Esophagus (tissue), 2 donors: ENCODE data around the gene DCST2. TPM values are rescaled to one million over a fixed set of nuclear protein-coding genes. Genes with fewer than 3 reads are reported as not detected.
A peak's percentile ranks its signal among the peaks of the same experiment; 100 is the strongest.

Experiments
- H3K27ac ChIP-seq, 2 donors: one replicate each; pipeline ENCODE4 v1.5.1; 2013; ENCODE audit warnings: low read depth in 2 of 2, mild to moderate bottlenecking in 2 of 2, inconsistent platforms in 1 of 2, low read length in 1 of 2, moderate library complexity in 1 of 2
- H3K27me3 ChIP-seq, 2 donors: one replicate each; pipeline ENCODE4 v1.6.1; 2013; ENCODE audit warnings: low read length in 2 of 2, control low read depth in 1 of 2, mild to moderate bottlenecking in 1 of 2; ENCODE audit not compliant: insufficient read depth in 2 of 2, control insufficient read depth in 1 of 2
- H3K36me3 ChIP-seq, 2 donors: one replicate each; pipeline ENCODE4 v1.6.1; 2013; ENCODE audit warnings: low read length in 1 of 2; ENCODE audit not compliant: control insufficient read depth in 2 of 2, insufficient read depth in 2 of 2
- H3K4me1 ChIP-seq, 2 donors: one replicate each; pipeline ENCODE4 v1.6.1; 2013; ENCODE audit warnings: low read length in 1 of 2; ENCODE audit not compliant: control insufficient read depth in 2 of 2, insufficient read depth in 2 of 2
- H3K4me3 ChIP-seq, 2 donors: one replicate each; pipeline ENCODE4 v1.5.1; 2013; ENCODE audit warnings: low read length in 2 of 2, mild to moderate bottlenecking in 2 of 2, low read depth in 1 of 2, moderate library complexity in 1 of 2
- H3K9me3 ChIP-seq, 2 donors: one replicate each; pipeline ENCODE4 v1.6.1; 2013; ENCODE audit warnings: mild to moderate bottlenecking in 2 of 2, low read depth in 1 of 2, low read length in 1 of 2, moderate library complexity in 1 of 2; ENCODE audit not compliant: control insufficient read depth in 2 of 2, insufficient read depth in 1 of 2
- WGBS, 2 donors: extraction: QIAGEN DNeasy Blood & Tissue Kit; methylation state at CpG; one replicate each; pipeline ENCODE4 v1.1.7; 2013; 5-methylcytosine and 5-hydroxymethylcytosine counted together
- polyA plus RNA-seq, 2 donors: library from polyadenylated mRNA; stranded (reverse); fragments of 200-250 nt; gene quantifications; one replicate each; pipeline ENCODE4 v1.2.3, GENCODE V29; 2013
- donor health status: healthy with polysubstance abuse.
- donor health status: Bipolar disorder and iron deficiency.

DCST2 gene
- polyA plus RNA-seq, 2 donors: 1.7 to 10.1 TPM

DNA sequence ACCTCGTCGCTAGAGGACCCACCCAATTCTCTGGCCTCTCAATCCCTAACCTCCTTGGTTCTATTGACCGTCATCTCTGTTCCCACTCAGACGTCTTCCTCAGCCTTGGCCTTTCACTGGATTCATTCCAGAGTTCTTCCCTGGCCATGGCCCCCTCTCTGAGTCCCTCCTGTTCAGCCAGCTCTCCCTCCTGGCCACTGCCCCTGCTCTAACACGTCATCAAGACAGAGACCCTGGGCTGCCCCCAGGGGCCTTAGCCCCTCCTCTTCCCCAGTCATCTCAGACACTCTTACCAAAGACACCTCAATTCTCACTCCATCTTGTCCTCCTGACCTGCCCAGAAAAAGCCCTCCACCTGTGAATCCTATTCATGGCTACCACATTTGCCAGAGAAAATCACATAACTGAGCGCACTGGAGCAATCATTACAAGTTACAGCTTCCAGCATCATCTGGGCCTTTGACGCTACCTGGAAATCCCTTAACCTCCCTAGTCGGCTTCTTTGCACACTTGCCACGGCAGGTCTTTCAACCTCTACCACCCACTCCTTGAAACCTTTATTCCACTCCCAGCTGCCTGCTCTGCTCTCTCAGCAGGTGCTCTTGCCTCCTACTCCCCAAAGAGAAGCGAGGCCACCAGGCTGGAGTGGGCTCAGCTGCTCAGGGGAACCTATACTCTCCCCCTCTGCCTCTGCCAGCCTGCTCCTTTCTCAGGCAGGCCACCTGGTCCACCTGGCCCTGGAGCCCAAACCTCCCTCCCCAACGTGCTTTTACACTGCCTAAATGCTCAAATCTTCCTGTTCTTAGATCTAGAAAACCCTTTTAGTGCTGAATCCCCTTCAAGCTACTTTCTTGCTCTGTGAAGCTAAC lies 14.0 kb downstream of the DCST2 start:
- H3K4me1 ChIP-seq: peaks cover 14 to 36% of the 10 kb centered on the region in 2 donors
- no peaks in the 10 kb centered on the region for H3K27me3 ChIP-seq
- H3K9me3 ChIP-seq: no peaks in the 10 kb centered on the region

DNA sequence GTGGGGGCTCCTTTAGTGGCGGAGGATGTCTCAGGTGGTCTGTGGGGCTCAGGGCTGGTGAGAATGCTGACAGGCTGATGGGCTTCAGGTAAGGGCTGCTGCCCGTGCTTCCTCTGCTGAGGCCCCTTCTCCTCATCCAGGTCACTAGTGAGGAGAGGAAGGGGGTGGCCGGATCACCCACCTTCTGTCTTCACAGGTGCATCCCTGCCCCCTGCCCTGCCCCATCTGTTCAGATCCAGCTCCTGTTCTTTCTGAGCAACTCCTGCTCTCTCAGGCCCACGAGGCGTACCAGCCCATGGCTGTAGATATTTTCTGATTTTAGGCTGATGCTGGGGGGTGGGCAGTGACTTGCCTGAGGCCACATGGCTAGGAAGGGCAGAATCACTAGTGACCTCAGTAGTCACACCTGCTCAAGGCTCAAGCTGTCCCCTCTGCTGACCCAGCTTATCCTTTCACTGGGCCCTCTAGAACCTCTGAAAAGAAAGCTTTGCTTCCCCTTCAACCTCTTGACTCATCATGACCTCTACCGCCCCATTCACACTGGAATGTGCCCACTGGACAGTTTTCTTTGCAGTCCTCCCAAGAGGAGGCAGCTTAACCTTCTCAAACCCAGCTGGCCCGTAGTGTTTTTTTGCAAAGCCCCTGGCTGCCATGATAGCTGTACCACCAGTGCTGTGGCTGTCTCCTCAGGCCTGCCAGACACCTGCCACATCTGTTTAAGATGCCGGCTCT lies 14.8 kb downstream of the DCST2 start:
- Histone ChIP-seq H3K9me3 (no peaks in the 10 kb centered on the region), H3K27ac (peak overlapping the region; percentile 74 to 95), H3K27me3 (no peaks in the 10 kb centered on the region), H3K36me3 (peaks cover 8 to 29% of the 10 kb centered on the region in 2 donors), H3K4me1 (peaks cover 14 to 41% of the 10 kb centered on the region in 2 donors), H3K4me3 (no peak overlapping the region)
- 79 to 85% methylated on average over 7 to 8 of the region's 8 CpGs for WGBS, 2 donors

More for the DNA sequence above, 14.0 kb downstream of the DCST2 start:
- 61 to 68% methylated on average over 11 of the region's 11 CpGs for WGBS, 2 donors
- Histone ChIP-seq H3K36me3 (peaks cover 3 to 21% of the 10 kb centered on the region in 2 donors), H3K27ac (peak overlapping the region in 1 of 2 donors; percentile 74), H3K4me3 (no peak overlapping the region)

DNA sequence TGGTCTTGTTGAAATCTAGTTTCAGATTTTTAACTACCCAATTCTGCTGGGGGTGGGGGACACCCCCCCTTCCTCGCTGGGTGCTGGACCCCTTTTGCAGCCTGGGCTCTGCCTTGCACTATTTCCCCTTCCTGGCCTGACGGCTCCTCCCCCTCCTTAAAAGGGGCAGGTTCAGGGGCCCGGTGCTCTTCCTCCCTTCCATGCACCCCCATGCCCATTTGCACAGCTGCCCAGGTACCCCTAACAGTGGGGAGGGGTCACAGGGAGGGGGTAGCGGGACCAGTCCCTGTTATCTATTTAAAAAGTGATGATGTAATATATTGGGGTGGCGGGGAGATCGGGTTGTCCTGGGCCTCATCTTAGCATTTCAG lies 15.7 kb downstream of the DCST2 start:
- no peaks in the 10 kb centered on the region for H3K9me3 ChIP-seq
- H3K27me3 ChIP-seq: no peaks in the 10 kb centered on the region
- H3K4me1 ChIP-seq: peaks cover 14 to 42% of the 10 kb centered on the region in 2 donors
- 47 to 48% methylated on average over 6 of the region's 6 CpGs for WGBS, 2 donors
- H3K27ac ChIP-seq: peak overlapping the region; percentile 95 to 96
- H3K36me3 ChIP-seq: peaks cover 8 to 35% of the 10 kb centered on the region in 2 donors
- H3K4me3 ChIP-seq: peak overlapping the region in 1 of 2 donors; percentile 30

DNA sequence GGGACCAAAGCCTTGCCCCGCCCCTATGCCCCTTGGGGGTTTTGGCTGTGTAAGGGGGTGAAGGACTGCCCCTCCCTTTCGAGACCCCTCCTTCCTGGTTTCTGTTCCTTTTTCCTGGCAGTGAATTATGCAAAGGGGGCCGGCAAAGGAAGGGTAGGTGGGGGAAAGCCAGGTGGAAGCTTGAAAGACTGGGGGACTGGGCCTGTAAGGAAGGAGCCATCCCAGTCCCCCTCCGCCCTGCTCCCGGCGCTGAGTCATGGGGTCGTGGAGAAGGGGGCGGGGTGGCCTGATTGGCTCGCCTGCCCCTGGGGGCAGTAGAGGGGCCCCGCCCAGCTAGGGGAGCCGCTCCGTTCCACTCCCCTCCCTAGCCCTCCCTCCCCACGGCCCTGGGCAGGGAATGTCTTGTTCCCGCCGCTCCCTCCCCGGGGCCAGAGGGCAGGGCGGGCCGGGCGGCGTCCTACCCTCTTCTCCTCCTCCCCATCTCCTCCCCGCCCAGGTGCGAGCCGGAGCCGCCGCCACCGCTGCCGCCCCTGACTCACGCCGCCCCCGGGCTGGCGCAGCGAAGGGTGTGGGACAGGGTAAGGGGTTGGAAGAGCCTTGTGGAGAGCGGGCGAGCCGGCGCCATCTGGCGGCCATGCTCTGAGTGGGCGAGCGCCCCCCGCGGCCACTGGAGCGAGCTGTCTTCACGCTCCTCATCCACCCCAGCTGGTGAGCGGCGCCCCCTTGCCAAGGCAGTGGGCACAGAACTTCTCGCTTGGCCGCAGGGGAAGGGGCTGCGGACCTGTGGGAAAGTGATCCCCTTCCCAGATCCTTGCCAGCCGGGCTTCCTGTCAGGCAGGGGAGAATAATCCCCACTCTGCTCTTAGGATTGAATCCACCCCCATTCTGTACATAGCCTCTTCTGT lies 16.3 kb downstream of the DCST2 start:
- 2 to 7% methylated on average over 22 to 49 of the region's 49 CpGs for WGBS, 2 donors
- Histone ChIP-seq H3K27ac (peak overlapping the region; percentile 95 to 96), H3K4me3 (peak overlapping the region; percentile 27 to 30), H3K27me3 (no peaks in the 10 kb centered on the region), H3K9me3 (no peaks in the 10 kb centered on the region), H3K36me3 (peaks cover 8 to 35% of the 10 kb centered on the region in 2 donors), H3K4me1 (peaks cover 14 to 44% of the 10 kb centered on the region in 2 donors)

DNA sequence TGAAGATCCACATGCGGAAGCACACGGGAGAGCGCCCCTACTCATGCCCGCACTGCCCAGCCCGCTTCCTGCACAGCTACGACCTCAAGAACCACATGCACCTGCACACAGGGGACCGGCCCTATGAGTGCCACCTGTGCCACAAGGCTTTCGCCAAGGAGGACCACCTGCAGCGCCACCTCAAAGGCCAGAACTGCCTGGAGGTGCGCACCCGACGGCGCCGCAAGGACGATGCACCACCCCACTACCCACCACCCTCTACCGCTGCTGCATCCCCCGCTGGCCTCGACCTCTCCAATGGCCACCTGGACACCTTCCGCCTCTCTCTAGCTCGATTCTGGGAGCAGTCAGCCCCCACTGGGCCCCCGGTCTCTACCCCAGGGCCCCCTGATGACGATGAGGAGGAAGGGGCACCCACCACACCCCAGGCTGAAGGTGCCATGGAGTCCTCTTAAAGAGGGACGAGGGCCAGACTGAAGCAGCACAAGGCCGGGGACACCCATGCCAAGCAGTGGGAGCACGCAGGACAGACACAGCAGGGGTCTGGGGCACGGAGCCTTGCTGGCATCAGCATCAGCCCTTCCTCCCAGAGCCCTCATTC lies 17.2 kb downstream of the DCST2 start:
- Histone ChIP-seq H3K9me3 (no peaks in the 10 kb centered on the region), H3K27me3 (no peaks in the 10 kb centered on the region), H3K4me1 (peaks cover 22 to 53% of the 10 kb centered on the region in 2 donors), H3K27ac (peak overlapping the region; percentile 95 to 96), H3K4me3 (no peak overlapping the region), H3K36me3 (peaks cover 8 to 35% of the 10 kb centered on the region in 2 donors)
- WGBS, 2 donors: 62 to 64% methylated on average over 26 of the region's 26 CpGs

DNA sequence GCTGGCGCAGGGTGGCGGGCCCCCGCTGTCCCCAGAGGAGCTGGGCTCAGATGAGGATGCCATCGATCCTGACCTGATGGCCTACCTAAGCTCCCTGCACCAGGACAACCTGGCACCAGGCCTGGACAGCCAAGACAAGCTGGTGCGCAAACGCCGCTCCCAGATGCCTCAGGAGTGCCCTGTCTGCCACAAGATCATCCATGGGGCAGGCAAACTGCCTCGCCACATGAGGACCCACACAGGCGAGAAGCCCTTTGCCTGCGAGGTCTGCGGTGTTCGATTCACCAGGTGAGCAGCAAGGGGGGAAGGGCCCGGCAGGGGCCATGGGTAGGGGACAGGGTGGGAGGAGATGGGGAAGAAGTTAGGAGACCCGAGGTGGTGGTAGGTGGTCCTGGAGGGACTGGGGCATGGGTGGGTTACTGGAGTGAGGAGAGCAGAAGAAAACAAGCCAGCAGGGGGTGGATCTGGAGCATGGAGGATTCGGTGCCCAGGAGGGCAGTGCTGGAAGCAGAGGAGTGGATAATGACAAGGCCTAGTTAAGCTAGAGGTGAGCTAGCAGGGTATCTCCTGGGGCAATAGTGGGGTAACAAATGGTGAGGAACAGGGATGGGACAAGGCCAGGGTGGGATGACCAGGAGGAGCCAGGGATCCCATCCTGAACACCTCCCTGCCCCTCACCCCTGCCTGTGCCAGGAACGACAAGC lies 17.9 kb downstream of the DCST2 start:
- H3K27me3 ChIP-seq: no peaks in the 10 kb centered on the region
- H3K36me3 ChIP-seq: peaks cover 8 to 38% of the 10 kb centered on the region in 2 donors
- 66 to 67% methylated on average over 16 of the region's 16 CpGs for WGBS, 2 donors
- no peaks in the 10 kb centered on the region for H3K9me3 ChIP-seq
- H3K27ac ChIP-seq: peak overlapping the region; percentile 95 to 96
- peaks cover 22 to 56% of the 10 kb centered on the region in 2 donors for H3K4me1 ChIP-seq
- no peak overlapping the region for H3K4me3 ChIP-seq

DNA sequence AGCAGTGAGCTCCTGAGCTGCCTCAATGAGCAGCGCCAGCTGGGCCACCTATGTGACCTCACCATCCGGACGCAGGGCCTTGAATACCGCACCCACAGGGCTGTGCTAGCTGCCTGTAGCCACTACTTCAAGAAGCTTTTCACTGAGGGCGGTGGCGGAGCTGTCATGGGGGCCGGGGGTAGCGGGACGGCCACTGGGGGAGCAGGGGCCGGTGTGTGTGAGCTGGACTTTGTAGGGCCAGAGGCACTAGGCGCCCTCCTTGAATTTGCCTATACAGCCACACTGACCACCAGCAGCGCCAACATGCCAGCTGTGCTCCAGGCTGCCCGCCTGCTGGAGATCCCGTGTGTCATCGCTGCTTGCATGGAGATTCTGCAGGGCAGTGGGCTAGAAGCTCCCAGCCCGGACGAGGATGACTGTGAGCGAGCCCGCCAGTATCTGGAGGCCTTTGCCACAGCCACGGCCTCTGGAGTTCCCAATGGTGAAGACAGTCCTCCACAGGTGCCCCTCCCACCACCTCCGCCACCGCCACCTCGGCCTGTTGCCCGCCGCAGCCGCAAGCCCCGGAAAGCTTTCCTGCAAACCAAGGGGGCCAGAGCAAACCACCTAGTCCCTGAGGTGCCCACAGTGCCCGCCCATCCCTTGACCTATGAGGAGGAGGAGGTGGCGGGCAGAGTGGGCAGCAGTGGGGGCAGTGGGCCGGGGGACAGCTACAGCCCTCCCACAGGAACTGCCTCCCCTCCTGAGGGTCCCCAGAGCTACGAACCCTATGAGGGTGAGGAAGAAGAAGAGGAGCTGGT lies 18.7 kb downstream of the DCST2 start:
- WGBS, 2 donors: 85 to 86% methylated on average over 31 of the region's 31 CpGs
- H3K4me3 ChIP-seq: no peak overlapping the region
- H3K36me3 ChIP-seq: peaks cover 8 to 38% of the 10 kb centered on the region in 2 donors
- peak overlapping the region; percentile 95 to 96 for H3K27ac ChIP-seq
- no peaks in the 10 kb centered on the region for H3K9me3 ChIP-seq
- no peaks in the 10 kb centered on the region for H3K27me3 ChIP-seq
- peaks cover 22 to 56% of the 10 kb centered on the region in 2 donors for H3K4me1 ChIP-seq

DNA sequence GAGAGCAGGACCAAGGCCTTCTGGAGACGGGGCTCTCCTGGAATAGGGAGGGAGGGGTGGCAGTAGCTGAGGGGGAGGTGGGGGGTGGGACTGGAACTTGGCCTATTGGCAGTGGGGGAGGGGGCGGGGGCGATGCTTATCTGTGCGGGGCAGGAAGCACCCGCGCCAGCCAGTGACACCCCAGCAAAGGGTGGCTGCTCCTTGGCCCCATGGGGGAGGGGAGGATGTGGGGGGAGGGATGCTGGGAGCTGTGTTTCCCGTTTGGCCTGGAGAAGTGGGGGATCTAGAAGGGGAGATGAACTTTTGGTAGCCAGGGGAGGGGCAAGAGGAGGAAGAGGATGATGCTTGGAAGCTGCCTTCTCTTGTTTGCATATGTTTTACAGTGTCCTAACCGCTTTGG lies 19.9 kb downstream of the DCST2 start:
- peaks cover 22 to 55% of the 10 kb centered on the region in 2 donors for H3K4me1 ChIP-seq
- no peak overlapping the region for H3K4me3 ChIP-seq
- H3K9me3 ChIP-seq: no peaks in the 10 kb centered on the region
- WGBS, 2 donors: 37 to 44% methylated on average over 8 of the region's 8 CpGs
- peaks cover 8 to 38% of the 10 kb centered on the region in 2 donors for H3K36me3 ChIP-seq
- peak overlapping the region; percentile 98 for H3K27ac ChIP-seq
- no peaks in the 10 kb centered on the region for H3K27me3 ChIP-seq
